Measurements from ENCODE around the gene SUV39H2. TPM values are rescaled to one million over a fixed set of nuclear protein-coding genes. Genes with fewer than 3 reads are reported as not detected.

The SUV39H2 gene
- total RNA-seq, 1 donor from 2014 or later, result 112 TPM

GRCh38 chr10:14925268-14925667, 46.6 kb downstream of the SUV39H2 start:
- no peak for DNase-seq (ENCODE audit: low spot score)
- Histone ChIP-seq H3K4me1 (no peaks in the 10 kb centered on the region), H3K9me3 (ENCODE audit: low read depth) (no peaks in the 10 kb centered on the region), H3K27me3 (no peaks in the 10 kb centered on the region), H3K9ac (no peak overlapping the region), H3F3A (ENCODE audit: low read depth) (no peaks in the 10 kb centered on the region), H2AFZ (replicated peaks) (no peak overlapping the region), H3K4me2 (no peak overlapping the region), H3K79me2 (ENCODE audit: low read depth) (no peaks in the 10 kb centered on the region), H3K4me3 (no peak overlapping the region), H3K36me3 (no peaks in the 10 kb centered on the region), H3K27ac (no peak overlapping the region), H4K20me1 (ENCODE audit: low read depth) (no peaks in the 10 kb centered on the region)
- Mint-ChIP-seq H3K9me3 (no peaks in the 10 kb centered on the region), H3K4me3 (no peak overlapping the region), H3K27ac (no peak overlapping the region), H3K36me3 (peaks cover 43% of the 10 kb centered on the region), H3K4me1 (no peaks in the 10 kb centered on the region), H3K27me3 (ENCODE audit: insufficient read depth, low read depth) (no peaks in the 10 kb centered on the region)
- TF ChIP-seq EZH2 (IDR thresholded peaks at IDR 0.05) (no peak), EZH2phosphoT487 (IDR thresholded peaks at IDR 0.05) (no peak), CTCF (IDR thresholded peaks at IDR 0.05) (no peak)

GRCh38 chr10:14926061-14926470, 47.4 kb downstream of the SUV39H2 start:
- Histone ChIP-seq H3K9me3 (ENCODE audit: low read depth) (no peaks in the 10 kb centered on the region), H3K4me3 (no peak overlapping the region), H3K36me3 (no peaks in the 10 kb centered on the region), H4K20me1 (ENCODE audit: low read depth) (no peaks in the 10 kb centered on the region), H2AFZ (replicated peaks) (no peak overlapping the region), H3K9ac (no peak overlapping the region), H3K27ac (no peak overlapping the region), H3K27me3 (no peaks in the 10 kb centered on the region), H3F3A (ENCODE audit: low read depth) (no peaks in the 10 kb centered on the region), H3K79me2 (ENCODE audit: low read depth) (no peaks in the 10 kb centered on the region), H3K4me2 (no peak overlapping the region), H3K4me1 (no peaks in the 10 kb centered on the region)
- no peak for TF ChIP-seq CTCF (IDR thresholded peaks at IDR 0.05)
- TF ChIP-seq EZH2phosphoT487 (IDR thresholded peaks at IDR 0.05), result no peak
- no peak for TF ChIP-seq EZH2 (IDR thresholded peaks at IDR 0.05)
- H3K27ac Mint-ChIP-seq, result no peak overlapping the region
- H3K27me3 Mint-ChIP-seq (ENCODE audit: insufficient read depth, low read depth), result no peaks in the 10 kb centered on the region
- H3K4me1 Mint-ChIP-seq, result no peaks in the 10 kb centered on the region
- no peak for DNase-seq (ENCODE audit: low spot score)
- H3K9me3 Mint-ChIP-seq, result no peaks in the 10 kb centered on the region
- peaks cover 37% of the 10 kb centered on the region for H3K36me3 Mint-ChIP-seq
- H3K4me3 Mint-ChIP-seq, result no peak overlapping the region

- no peak overlapping the region for H3K4me3 Mint-ChIP-seq
- Histone ChIP-seq H3K4me3 (no peak overlapping the region), H3K9ac (no peak overlapping the region), H2AFZ (replicated peaks) (no peak overlapping the region), H3K9me3 (ENCODE audit: low read depth) (no peaks in the 10 kb centered on the region), H3K79me2 (ENCODE audit: low read depth) (no peaks in the 10 kb centered on the region), H3K4me2 (no peak overlapping the region), H3F3A (ENCODE audit: low read depth) (no peaks in the 10 kb centered on the region), H3K4me1 (no peaks in the 10 kb centered on the region), H3K27ac (no peak overlapping the region), H3K36me3 (no peaks in the 10 kb centered on the region), H4K20me1 (ENCODE audit: low read depth) (no peaks in the 10 kb centered on the region), H3K27me3 (no peaks in the 10 kb centered on the region)
- no peak for DNase-seq (ENCODE audit: low spot score)
- no peaks in the 10 kb centered on the region for H3K4me1 Mint-ChIP-seq
- H3K36me3 Mint-ChIP-seq, result peaks cover 30% of the 10 kb centered on the region
- H3K9me3 Mint-ChIP-seq, result no peaks in the 10 kb centered on the region
- H3K27me3 Mint-ChIP-seq (ENCODE audit: insufficient read depth, low read depth), result no peaks in the 10 kb centered on the region
- H3K27ac Mint-ChIP-seq, result no peak overlapping the region
- TF ChIP-seq EZH2phosphoT487 (IDR thresholded peaks at IDR 0.05) (no peak), EZH2 (IDR thresholded peaks at IDR 0.05) (no peak), CTCF (IDR thresholded peaks at IDR 0.05) (no peak)
These were observed 48.2 kb downstream of the SUV39H2 start for GRCh38 chr10:14926722-14927416.
